Activated effector memory CD4-positive, alpha-beta T cell treated with Interleukin-2 at 50 U/mL for 16 hours (primary cell): ENCODE results near the gene PIGQ.

Experiments
- DNase-seq: peaks from one replicate; pipeline ENCODE4 v3.0.0-alpha.2; 2020

PIGQ gene

GRCh38 chr16:534856-535445 is 34.8 kb upstream of the PIGQ start:
- no peak for DNase-seq

GRCh38 chr16:535446-536405 is 34.0 kb upstream of the PIGQ start:
- no peak for DNase-seq

DNA sequence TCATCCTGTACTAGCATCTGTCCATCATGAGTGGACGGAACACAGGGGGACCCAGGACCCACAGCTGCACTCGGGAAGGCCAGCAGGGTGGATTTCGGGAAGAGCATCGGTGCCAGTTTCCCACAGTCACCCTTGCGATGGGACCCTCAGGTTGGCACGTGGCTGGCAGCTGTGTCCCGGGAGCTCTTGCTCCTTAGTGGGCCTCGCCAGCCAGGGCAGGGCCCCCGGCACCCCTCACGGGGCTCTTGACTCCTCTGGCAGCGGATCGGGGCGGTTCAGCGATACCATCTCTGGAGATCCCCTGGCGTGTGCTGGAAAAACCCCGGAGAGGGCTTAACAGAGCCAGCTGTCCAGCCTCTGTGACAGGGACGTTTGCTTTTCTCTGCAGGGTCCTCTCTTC is 33.0 kb upstream of the PIGQ start:
- no peak for DNase-seq

GRCh38 chr16:537415-538335 is 32.1 kb upstream of the PIGQ start:
- DNase-seq, result no peak

GRCh38 chr16:539901-540530 is 29.8 kb upstream of the PIGQ start:
- DNase-seq, result no peak

GRCh38 chr16:540645-541340 is 29.0 kb upstream of the PIGQ start:
- no peak for DNase-seq

DNA sequence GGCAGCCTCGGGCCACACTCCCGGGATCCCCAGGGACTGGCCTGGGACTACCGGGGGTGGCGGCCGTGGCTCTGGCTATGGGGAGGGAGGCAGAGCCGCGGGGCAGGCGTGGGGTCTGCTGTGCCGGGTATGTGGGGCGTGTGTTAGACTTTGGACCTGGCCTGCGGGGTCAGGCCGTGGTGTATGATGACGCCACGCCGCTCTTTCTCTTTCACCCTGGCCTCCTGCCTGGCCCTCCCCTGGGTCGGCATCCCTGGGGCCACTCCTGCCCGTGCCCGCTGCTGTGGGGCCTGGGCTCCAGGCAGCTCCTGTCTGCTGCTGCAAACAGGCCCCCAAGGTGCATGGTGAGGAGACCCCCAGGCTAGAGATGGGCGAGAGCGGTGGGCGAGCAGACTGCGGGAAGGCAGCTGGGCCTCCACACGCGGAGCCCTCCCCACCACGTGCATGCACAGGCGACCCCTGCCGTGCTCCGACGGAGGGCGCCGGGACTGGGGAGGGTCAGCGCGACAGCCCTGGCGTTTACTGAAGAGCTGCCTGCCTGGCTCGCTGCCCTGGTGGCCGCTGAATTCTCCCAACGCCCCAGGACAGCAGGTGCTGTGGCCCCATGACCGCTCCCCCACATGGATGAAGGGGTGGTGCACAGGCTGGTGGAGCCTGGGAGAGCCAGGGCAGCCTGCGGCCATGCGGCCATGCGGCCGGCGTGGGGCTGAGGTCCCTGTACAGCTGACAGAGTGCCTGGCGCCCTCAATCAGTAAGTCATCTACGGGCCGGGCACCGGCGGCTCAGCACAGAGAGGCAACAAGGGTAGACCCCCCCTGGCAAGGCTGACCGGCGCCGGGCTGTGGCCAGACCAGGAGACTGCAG is 26.2 kb upstream of the PIGQ start:
- no peak for DNase-seq

DNA sequence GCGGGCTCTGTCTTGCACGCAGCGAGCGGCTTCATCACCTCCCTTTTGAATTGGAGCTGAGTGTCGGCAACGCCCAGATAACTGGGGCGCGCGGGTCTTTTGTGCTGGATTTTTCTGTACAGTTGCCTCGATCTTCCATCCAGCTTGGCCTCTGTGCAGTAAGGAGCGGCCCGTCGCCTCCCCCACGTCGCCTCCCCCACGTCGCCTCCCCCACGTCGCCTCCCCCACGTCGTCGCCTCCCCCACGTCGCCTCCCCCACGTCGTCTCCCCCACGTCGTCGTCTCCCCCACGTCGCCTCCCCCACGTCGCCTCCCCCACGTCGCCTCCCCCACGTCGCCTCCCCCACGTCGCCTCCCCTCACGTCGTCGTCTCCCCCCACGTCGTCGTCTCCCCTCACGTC is 25.3 kb upstream of the PIGQ start:
- DNase-seq, result no peak

DNA sequence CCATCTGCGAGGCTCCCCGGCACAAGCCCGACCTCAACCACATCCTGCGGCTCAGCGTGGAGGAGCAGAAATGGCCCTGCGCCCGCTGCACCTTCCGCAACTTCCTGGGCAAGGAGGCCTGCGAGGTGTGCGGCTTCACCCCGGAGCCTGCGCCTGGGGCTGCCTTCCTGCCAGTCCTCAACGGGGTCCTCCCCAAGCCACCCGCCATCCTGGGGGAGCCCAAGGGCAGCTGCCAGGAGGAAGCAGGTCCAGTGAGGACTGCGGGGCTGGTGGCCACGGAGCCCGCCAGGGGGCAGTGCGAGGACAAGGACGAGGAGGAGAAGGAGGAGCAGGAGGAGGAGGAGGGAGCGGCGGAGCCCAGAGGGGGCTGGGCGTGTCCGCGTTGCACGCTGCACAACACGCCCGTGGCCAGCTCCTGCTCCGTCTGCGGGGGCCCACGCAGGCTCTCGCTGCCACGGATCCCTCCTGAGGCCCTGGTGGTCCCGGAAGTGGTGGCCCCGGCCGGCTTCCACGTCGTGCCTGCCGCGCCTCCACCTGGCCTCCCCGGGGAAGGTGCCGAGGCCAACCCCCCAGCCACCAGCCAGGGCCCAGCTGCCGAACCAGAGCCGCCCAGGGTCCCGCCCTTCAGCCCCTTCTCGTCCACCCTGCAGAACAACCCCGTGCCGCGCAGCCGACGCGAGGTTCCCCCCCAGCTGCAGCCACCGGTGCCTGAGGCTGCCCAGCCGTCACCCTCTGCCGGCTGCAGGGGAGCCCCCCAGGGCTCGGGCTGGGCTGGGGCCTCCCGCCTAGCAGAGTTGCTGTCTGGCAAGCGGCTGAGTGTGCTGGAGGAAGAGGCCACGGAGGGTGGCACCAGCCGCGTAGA is 22.6 kb upstream of the PIGQ start:
- DNase-seq, result peak; percentile 18

DNA sequence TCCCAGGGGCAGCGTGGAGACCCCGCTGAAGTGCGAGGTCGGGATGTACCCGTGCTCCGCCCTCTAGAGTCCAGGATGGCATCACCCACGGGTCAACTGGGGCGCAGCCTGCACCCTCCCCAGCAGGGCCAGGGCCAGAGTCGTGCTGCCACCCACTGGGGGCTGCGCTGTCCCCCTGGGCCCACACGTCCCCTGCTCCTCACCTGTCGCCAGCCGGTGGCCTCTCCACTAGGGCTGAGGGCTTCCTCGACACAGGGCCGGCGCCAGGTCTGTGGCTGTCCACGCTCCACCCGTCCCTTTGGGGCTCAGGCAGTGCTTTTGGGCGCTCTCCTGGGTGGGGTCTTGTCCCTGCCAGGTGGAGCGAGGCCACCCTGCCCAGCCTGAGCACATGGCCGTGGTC is 21.2 kb upstream of the PIGQ start:
- no peak for DNase-seq

DNA sequence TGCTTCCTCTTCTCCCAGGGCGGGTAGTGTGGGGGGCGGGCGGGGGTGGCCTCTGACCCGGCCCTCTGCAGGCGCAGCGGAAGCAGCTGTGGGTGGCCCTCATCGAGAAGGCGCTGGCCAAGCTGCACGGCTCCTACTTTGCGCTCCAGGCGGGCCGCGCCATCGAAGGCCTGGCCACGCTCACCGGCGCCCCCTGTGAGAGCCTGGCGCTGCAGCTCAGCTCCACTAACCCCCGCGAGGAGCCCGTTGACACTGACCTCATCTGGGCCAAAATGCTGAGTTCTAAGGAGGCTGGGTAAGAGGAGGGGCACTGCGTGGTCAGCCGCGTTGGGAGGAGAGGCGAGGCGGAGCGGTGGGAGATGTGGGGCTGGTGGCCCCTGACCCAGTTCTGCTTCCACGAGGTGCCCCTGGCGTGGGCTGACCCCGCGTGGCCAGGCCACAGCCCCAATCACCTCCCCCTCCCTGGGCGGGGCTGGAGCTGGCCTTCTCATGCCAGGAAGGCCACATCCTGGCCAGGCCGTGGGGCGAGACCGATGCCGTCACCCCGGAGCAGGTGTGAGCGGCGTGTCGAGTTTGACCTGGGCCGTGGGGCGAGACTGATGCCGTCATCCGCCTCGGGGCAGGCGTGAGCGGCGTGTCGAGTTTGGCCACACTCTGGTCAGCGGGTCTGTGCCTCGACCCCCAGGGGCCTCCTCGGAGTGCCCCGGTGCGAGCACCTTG is 20.1 kb upstream of the PIGQ start:
- no peak for DNase-seq

GRCh38 chr16:551210-551609 is 18.6 kb upstream of the PIGQ start:
- DNase-seq, result no peak

DNA sequence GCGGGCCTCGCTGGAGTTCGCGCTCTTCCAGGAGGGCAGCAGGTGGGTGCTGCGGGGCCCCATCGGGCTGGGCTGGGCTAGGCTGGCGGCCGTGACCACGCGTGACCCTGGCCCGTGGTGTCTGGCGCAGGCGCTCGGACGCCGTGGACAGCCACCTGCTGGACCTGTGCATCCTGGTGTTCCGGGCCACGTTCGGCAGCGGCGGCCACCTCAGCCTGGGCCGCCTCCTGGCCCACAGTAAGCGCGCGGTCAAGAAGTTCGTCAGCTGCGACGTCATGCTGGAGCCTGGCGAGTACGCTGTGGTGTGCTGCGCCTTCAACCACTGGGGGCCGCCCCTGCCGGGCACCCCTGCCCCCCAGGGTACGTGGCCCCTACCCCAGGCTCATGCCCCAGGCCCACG is 17.6 kb upstream of the PIGQ start:
- DNase-seq, result no peak

DNA sequence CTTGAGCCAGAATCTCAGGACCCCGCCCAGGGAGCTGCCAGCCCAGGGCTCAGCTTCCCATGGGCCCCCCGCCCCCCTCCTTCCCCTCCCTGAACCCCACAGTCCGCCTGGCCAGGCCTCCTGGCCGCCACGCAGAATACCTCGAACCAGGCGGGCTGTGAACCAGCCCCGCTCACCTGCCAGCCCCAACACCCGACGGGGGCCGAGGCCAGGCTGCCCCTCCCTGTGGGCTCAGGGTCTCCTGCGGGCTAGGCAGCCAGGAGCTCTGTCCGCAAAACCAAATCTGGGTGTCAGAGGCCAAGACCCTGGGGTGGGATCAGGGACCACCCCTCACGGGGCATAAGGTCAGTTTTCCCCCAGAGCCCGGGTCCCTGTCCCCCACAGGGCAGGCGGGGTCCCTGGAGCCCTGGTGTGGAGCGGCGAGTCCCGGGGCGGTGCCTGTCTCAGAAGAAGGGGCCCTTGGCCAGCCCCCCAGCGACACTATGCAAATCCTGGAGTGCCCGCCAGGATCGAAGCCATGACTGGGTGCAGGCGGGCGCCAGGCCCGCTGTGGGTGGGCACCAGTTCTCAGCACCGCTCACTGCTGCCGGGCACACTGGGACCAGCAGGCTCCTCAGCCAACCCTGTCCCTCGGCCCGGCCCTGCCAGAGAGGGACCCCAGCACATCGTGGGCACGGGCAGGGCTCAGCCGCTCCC is 16.0 kb upstream of the PIGQ start:
- DNase-seq, result no peak

GRCh38 chr16:554297-554621 is 15.5 kb upstream of the PIGQ start:
- DNase-seq, result no peak

DNA sequence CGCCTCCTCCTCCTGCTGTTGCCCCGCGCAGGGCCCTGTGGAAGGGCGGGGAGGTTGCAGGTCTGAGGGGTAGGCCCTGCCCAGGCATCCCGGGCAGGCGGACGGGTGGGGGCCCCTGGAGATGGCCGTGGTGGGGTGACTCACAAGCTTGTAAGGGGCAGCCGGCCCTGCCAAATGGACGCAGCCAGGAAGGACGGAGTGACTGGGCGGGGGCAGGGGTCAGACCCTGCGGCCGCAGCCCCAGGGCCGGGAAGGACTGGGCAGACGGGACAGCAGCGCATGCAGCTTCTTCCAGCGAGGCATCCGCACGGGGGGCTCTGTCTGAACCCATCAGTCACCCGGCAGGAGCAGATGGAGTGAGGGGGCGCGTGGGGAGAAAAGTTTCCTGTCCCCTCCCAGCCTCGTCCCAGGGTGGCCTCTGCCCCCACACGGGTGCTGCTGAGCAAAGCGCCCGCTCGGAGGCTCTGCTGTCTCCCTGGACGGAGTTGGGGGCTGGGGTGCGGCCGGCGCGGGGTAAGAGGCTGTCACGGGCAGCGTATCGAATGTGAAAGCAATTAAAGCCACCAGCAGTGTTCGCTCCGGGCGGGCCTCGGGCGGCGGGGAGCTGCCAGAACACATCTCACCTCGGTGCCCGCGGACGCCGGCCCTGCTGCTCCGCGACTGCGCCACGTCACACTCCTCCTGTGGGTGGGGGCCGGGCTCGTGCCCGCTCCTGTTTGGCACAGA is 15.0 kb upstream of the PIGQ start:
- no peak for DNase-seq

DNA sequence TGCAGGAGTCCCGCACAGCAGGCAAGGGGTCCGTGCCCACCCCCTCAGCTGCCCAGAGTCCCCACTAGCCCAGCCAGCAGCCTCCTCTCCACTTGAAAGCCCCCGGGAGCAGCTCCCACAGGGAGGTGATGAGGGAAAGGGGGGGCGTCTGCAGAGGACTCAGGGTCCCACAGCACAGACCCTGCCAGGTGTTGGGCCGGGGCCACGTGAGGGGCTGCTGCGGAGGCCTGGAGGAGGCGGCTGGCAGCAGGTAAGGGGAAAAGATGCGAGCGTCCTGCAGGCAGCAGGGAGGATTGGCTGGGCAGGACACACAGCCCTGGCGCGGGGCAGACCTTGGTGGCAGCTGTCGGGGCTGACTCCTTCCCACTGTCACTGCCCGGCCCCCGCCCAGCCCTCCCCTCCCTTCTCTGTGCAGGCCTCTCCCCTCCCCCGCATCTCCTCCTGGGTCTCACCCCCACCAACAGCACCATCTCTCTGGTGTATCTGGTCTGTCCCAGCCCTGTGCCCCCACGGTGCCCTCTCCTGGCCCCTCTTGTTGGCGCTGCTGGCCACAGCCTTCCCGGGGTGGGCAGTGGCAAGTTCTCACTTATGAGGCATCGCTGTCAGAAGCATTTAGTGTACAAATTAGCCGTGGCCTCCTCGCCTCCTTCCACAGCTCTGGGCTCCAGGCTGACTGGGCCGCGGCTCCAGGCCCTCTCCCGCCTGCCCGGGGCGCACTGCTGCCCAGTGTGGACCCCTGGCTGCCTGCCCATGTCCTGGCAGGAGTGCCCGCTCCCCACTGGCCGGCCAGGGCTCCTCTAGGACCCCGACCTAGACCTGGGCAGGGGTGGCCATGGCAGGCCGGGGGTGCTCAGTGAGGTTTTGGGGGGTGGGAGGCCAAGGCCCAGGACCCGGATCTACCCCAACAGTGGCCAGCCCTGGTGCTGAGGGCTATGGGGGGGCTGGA is 14.0 kb upstream of the PIGQ start:
- no peak for DNase-seq
